Heart left ventricle (tissue), 16 donors: ENCODE results near the gene CDR2L. TPM values are rescaled to one million over a fixed set of nuclear protein-coding genes. Genes with fewer than 3 reads are reported as not detected.
"Not testable (repeated sequence)": the region's sequence is repeated elsewhere in the genome, so short reads cannot be mapped to it uniquely, and the experiment has no call there.

Source experiments
- ATAC-seq, 4 donors: fragments of 200-7000 bp; cut with Tn5 transposase; one replicate each; pipeline ENCODE4 v1.9.1; 2020 to 2022; ENCODE audit warnings: moderate library complexity in 4 of 4, mild to moderate bottlenecking in 3 of 4, moderate number of reproducible peaks in 1 of 4
- DNase-seq, 5 donors: peaks; one replicate each; pipeline ENCODE4 v3.0.0-alpha.2; 2020
- H3K27ac ChIP-seq, 12 donors: fragments of 200-600 bp; sonication (generic) in 4 of 12; one replicate each; pipeline versions ENCODE4 v1.5.0 to v1.8.0; 2016 to 2022; ENCODE audit warnings: mild to moderate bottlenecking in 2 of 12
- H3K27me3 ChIP-seq, 9 donors: fragments of 200-600 bp; sonication (generic) in 2 of 9; one replicate each; pipeline versions ENCODE4 v1.5.1 to v1.8.0; 2016 to 2022; ENCODE audit warnings: mild to moderate bottlenecking in 3 of 9
- H3K36me3 ChIP-seq, 9 donors: fragments of 200-600 bp; sonication (generic) in 2 of 9; one replicate each; pipeline versions ENCODE4 v1.5.0 to v1.8.0; 2018 to 2022; ENCODE audit warnings: mild to moderate bottlenecking in 2 of 9
- H3K4me1 ChIP-seq, 12 donors: fragments of 200-600 bp; sonication (generic) in 4 of 12; one replicate each; pipeline versions ENCODE4 v1.5.0 to v1.8.0; 2016 to 2022; ENCODE audit warnings: mild to moderate bottlenecking in 3 of 12
- H3K4me3 ChIP-seq, 12 donors: fragments of 200-600 bp; sonication (generic) in 4 of 12; one replicate each; pipeline versions ENCODE4 v1.5.0 to v1.8.0; 2017 to 2022; ENCODE audit warnings: mild to moderate bottlenecking in 9 of 12, moderate library complexity in 4 of 12
- H3K9me3 ChIP-seq, 12 donors: fragments of 200-600 bp; sonication (generic) in 4 of 12; one replicate each; pipeline versions ENCODE4 v1.5.0 to v1.8.0; 2016 to 2022; ENCODE audit warnings: mild to moderate bottlenecking in 1 of 12
- CTCF ChIP-seq, 12 donors: fragments of 200-600 bp; sonication (generic) in 4 of 12; IDR thresholded peaks; one replicate each; pipeline versions ENCODE4 v1.5.0 to v1.8.0; 2018 to 2022; ENCODE audit warnings: antibody characterized with exemption in 12 of 12, mild to moderate bottlenecking in 5 of 12
- POLR2A ChIP-seq, 2 donors: fragments of 450-650 bp; IDR thresholded peaks; one replicate each; pipeline ENCODE4 v1.6.1; 2017; ENCODE audit warnings: antibody characterized with exemption in 2 of 2, mild to moderate bottlenecking in 2 of 2, moderate library complexity in 2 of 2
- WGBS, 4 donors: extraction: QIAGEN DNeasy Blood & Tissue Kit in 2 of 4; methylation state at CpG; one replicate each; pipeline versions ENCODE4 v1.1.5 to v1.1.7; 2013 to 2018; 5-methylcytosine and 5-hydroxymethylcytosine counted together
- intact Hi-C, 10 donors: fragments of 100-400 bp; cut with DNase I; formaldehyde crosslinking; loops; one replicate each; pipeline versions ENCODE4 v1.11.1 to v1.14.2; 2022
- polyA plus RNA-seq, 2 donors: library from polyadenylated mRNA; stranded (reverse); fragments of 200-250 nt; gene quantifications; one replicate each; pipeline ENCODE4 v1.2.3, GENCODE V29; 2013
- total RNA-seq, 9 donors: library from RNA; depleted of rRNA in 2 of 9; stranded (reverse); fragments of >200 nt in 2 of 9; fragmentation: NEBNext Ultra II Directional in 3 of 9; extraction: Animal tissue kit (Norgen Biotek cat#: 25700) in 3 of 9; gene quantifications; one replicate each; pipeline versions ENCODE4 v1.1.0 to v1.2.4, GENCODE V29; 2016 to 2023
- donor health status: ischemic (EF 13 %, LVEDD 7.1; RV severe dilation, severe dysfunction).
- donor health status: healthy with polysubstance abuse.
- donor health status: DM: no; HTN: yes; CAD: no.
- donor health status: DM: no; HTN: no; CAD: no.
- donor health status: ischemic (EF 25% LVEDD 6.9; RV normal size, moderate dysfunction).
- donor health status: ischemic (EF 25% LVEDD 5.7; RV mildly dilated, moderate dysfunction).
- donor health status: healthy.
- donor health status: DM: yes; HTN: yes; CAD: no.
- donor health status: ischemic (EF 35%, LVEDD 5.7; RV mildly dilated, moderate dysfunction).
- donor health status: nonischemic (EF 11% LVEDD 7.7; RV severe dilation, severe dysfunction).
- donor health status: DM: yes; HTN: yes; CAD: no.
- donor health status: PGD.
- donor health status: ischemic (EF 29% LVEDD 5.4; RV normal size, mild dysfunction).
- donor health status: nonischemic (EF 23%, LVEDD 6.1; RV moderate dilation, normal function).

The CDR2L gene
- total and polyA plus RNA-seq, 11 donors, result 13.0 to 56.4 (median 18.1) TPM

- peaks cover 0 to 31% (median 30%) of the 10 kb centered on the region in 9 donors for H3K36me3 ChIP-seq
- 90 to 97% (median 93%) methylated on average over 9 to 10 of the region's 10 CpGs for WGBS, 4 donors
- H3K4me3 ChIP-seq, result no peak overlapping the region
- ATAC-seq (no peak), DNase-seq (no peak)
- H3K4me1 ChIP-seq, result peaks cover 0 to 15% (median 0%) of the 10 kb centered on the region in 12 donors
- no peaks in the 10 kb centered on the region for H3K27me3 ChIP-seq
- no peak for TF ChIP-seq CTCF (IDR thresholded peaks at IDR 0.05)
- no peak for TF ChIP-seq POLR2A (IDR thresholded peaks at IDR 0.05)
- peaks cover 0 to 3% (median 0%) of the 10 kb centered on the region in 12 donors for H3K9me3 ChIP-seq
- H3K27ac ChIP-seq, result no peak overlapping the region
- intact Hi-C loops, result no loop called here
Measured at GRCh38 chr17:75024686-75025397, 37.4 kb downstream of the CDR2L start.

- H3K4me3 ChIP-seq, intact Hi-C loops, H3K27me3 ChIP-seq, DNase-seq, ATAC-seq, H3K9me3 ChIP-seq, H3K27ac ChIP-seq: not testable (repeated sequence)
- Histone ChIP-seq H3K36me3 (peaks cover 0 to 26% (median 24%) of the 10 kb centered on the region in 9 donors), H3K4me1 (peaks cover 0 to 15% (median 0%) of the 10 kb centered on the region in 12 donors)
- whole genome bisulfite sequencing, 4 donors, result 75 to 93% (median 87%) methylated on average over 9 of the region's 9 CpGs
Measured at GRCh38 chr17:75025398-75025734, 37.9 kb downstream of the CDR2L start.

GRCh38 chr17:75026650-75027049, 39.2 kb downstream of the CDR2L start:
- intact Hi-C loops, H3K27me3 ChIP-seq, DNase-seq, H3K27ac ChIP-seq, H3K9me3 ChIP-seq, ATAC-seq, H3K4me3 ChIP-seq: not testable (repeated sequence)
- peaks cover 0 to 13% (median 12%) of the 10 kb centered on the region in 9 donors for H3K36me3 ChIP-seq
- 65 to 68% (median 67%) methylated on average over 2 of the region's 2 CpGs for whole genome bisulfite sequencing, 4 donors
- H3K4me1 ChIP-seq, result peaks cover 0 to 15% (median 0%) of the 10 kb centered on the region in 12 donors

- ATAC-seq (no peak), DNase-seq (no peak)
- WGBS, 4 donors, result 76 to 94% (median 88%) methylated on average over 8 of the region's 8 CpGs
- Histone ChIP-seq H3K9me3 (peaks cover 0 to 6% (median 0%) of the 10 kb centered on the region in 12 donors), H3K4me3 (no peak overlapping the region), H3K27ac (no peak overlapping the region), H3K27me3 (no peaks in the 10 kb centered on the region), H3K36me3 (no peaks in the 10 kb centered on the region), H3K4me1 (peaks cover 0 to 43% (median 18%) of the 10 kb centered on the region in 12 donors)
- TF ChIP-seq CTCF (IDR thresholded peaks at IDR 0.05), result no peak
- no peak for TF ChIP-seq POLR2A (IDR thresholded peaks at IDR 0.05)
- intact Hi-C loops, result loop anchor here in 9 of 10 donors (5.0 to 10.0 kb wide), 6 partner anchors 43 to 215 kb away; partner anchors contain the start of genes CDR2L (in 3 of the 9) and HID1 (in 1 of the 9)
Measured at GRCh38 chr17:75030161-75030560, 42.7 kb downstream of the CDR2L start.

- peak in 3 of 4 donors; percentile 21 to 34 (median 21) for ATAC-seq
- Histone ChIP-seq H3K9me3 (peaks cover 0 to 6% (median 0%) of the 10 kb centered on the region in 12 donors), H3K4me3 (peak overlapping the region in 10 of 12 donors; percentile 5 to 83 (median 68)), H3K4me1 (peaks cover 0 to 48% (median 31%) of the 10 kb centered on the region in 12 donors), H3K27me3 (no peaks in the 10 kb centered on the region), H3K27ac (peak overlapping the region in 11 of 12 donors; percentile 23 to 96 (median 48)), H3K36me3 (no peaks in the 10 kb centered on the region)
- 20 to 26% (median 25%) methylated on average over 10 of the region's 10 CpGs for WGBS, 4 donors
- TF ChIP-seq CTCF (IDR thresholded peaks at IDR 0.05) (no peak), POLR2A (IDR thresholded peaks at IDR 0.05) (no peak)
- peak; percentile 69 to 85 (median 78) for DNase-seq
- intact Hi-C loops, result loop anchor here in 9 of 10 donors (2.0 to 10.0 kb wide), 7 partner anchors 19 to 217 kb away; partner anchors contain the start of genes CDR2L (in 3 of the 9), HID1 (in 1 of the 9) and MRPL58 (in 1 of the 9)
Measured at GRCh38 chr17:75031972-75032719, 44.7 kb downstream of the CDR2L start.
